GM10847 (cell line): Measurements from ENCODE around the gene PLEKHA6.

Experiments
- POLR2A ChIP-seq: IDR thresholded peaks from 2 replicates; pipeline ENCODE4 v1.6.1; 2011; ENCODE audit not compliant: insufficient read length; ENCODE audit errors: extremely low read depth

Gene PLEKHA6

GRCh38 chr1:204260601-204261197 lies 99.0 kb downstream of the PLEKHA6 start:
- TF ChIP-seq POLR2A = no peak

- TF ChIP-seq POLR2A = no peak
Measured at GRCh38 chr1:204259782-204260181, 99.9 kb downstream of the PLEKHA6 start.

- no peak for TF ChIP-seq POLR2A
Measured at GRCh38 chr1:204259196-204259595, 100.5 kb downstream of the PLEKHA6 start.

GRCh38 chr1:204258213-204259115 lies 101.3 kb downstream of the PLEKHA6 start:
- no peak for TF ChIP-seq POLR2A

GRCh38 chr1:204257446-204257845 lies 102.3 kb downstream of the PLEKHA6 start:
- TF ChIP-seq POLR2A = no peak

- TF ChIP-seq POLR2A = no peak
Measured at GRCh38 chr1:204256531-204256930, 103.2 kb downstream of the PLEKHA6 start.

- TF ChIP-seq POLR2A = no peak
Measured at GRCh38 chr1:204255966-204256365, 103.8 kb downstream of the PLEKHA6 start.

GRCh38 chr1:204255225-204255624 lies 104.5 kb downstream of the PLEKHA6 start:
- TF ChIP-seq POLR2A = no peak

GRCh38 chr1:204254031-204254661 lies 105.6 kb downstream of the PLEKHA6 start:
- TF ChIP-seq POLR2A = no peak

GRCh38 chr1:204251926-204252689 lies 107.6 kb downstream of the PLEKHA6 start:
- TF ChIP-seq POLR2A = no peak

GRCh38 chr1:204251286-204251685 lies 108.4 kb downstream of the PLEKHA6 start:
- TF ChIP-seq POLR2A = no peak

GRCh38 chr1:204250428-204251030 lies 109.2 kb downstream of the PLEKHA6 start:
- TF ChIP-seq POLR2A = no peak

GRCh38 chr1:204249736-204250427 lies 109.8 kb downstream of the PLEKHA6 start:
- no peak for TF ChIP-seq POLR2A

- no peak for TF ChIP-seq POLR2A
Measured at GRCh38 chr1:204248954-204249353, 110.8 kb downstream of the PLEKHA6 start.
